AG04450 (cell line): ENCODE data around the gene CASKIN2. TPM values are rescaled to one million over a fixed set of nuclear protein-coding genes. Genes with fewer than 3 reads are reported as not detected.
"Not testable (repeated sequence)": the region's sequence is repeated elsewhere in the genome, so short reads cannot be mapped to it uniquely, and the experiment has no call there.

ENCODE experiments used
- CTCF ChIA-PET: fragments of 300-600, 350-600 bp; formaldehyde crosslinking; extraction: SDS; loops from one replicate; lab custom pipeline; 2022; ENCODE audit warnings: antibody characterized with exemption, inconsistent platforms; lab: Charles Lee
- POLR2A ChIA-PET: fragments of 350-600 bp; formaldehyde crosslinking; extraction: SDS; loops from one replicate; lab custom pipeline; 2021; ENCODE audit warnings: antibody characterized with exemption, inconsistent platforms; lab: Yijun Ruan, JAX
- DNase-seq: peaks from one replicate; pipeline ENCODE4 v3.0.0-alpha.2; 2011; ENCODE audit warnings: low read depth, low spot score
- H3K27ac ChIP-seq: one replicate; pipeline ENCODE4 v1.5.1; 2012; ENCODE audit warnings: low read depth, low read length, control low read depth
- H3K27me3 ChIP-seq: one replicate; pipeline ENCODE4 v1.6.0; 2012; ENCODE audit warnings: low read length; ENCODE audit not compliant: control insufficient read depth, insufficient read depth
- H3K4me3 ChIP-seq: 2 replicates; pipeline ENCODE4 v1.5.1; 2011; ENCODE audit warnings: mild to moderate bottlenecking, low read depth, low read length, control low read depth
- H3K9me3 ChIP-seq: 2 replicates; pipeline ENCODE4 v1.5.1; 2012; ENCODE audit warnings: low read length; ENCODE audit not compliant: control insufficient read depth, insufficient read depth
- CTCF ChIP-seq: IDR thresholded peaks from 2 replicates; pipeline ENCODE4 v1.5.1; 2011; ENCODE audit warnings: low read depth, low read length, control low read depth, inconsistent platforms
- polyA plus RNA-seq: library from polyadenylated mRNA; depleted of rRNA; stranded (reverse); fragments of >200 nt; gene quantifications from 2 replicates; pipeline ENCODE4 v1.2.3, GENCODE V29; 2011

The CASKIN2 gene
- polyA plus RNA-seq, 1 experiment, result 1.9 TPM

GRCh38 chr17:75524269-75524969, 9.1 kb upstream of the CASKIN2 start:
- H3K9me3 ChIP-seq, result no peaks in the 10 kb centered on the region; the same call in 1 of the 2 replicates
- ChIA-PET CTCF (interaction anchor here (0.6 kb wide), 1 partner anchor 146 kb away, joined by 5 read pairs; no protein-coding TSS in a partner anchor), POLR2A (interaction anchor here (1.0 kb wide), 1 partner anchor 8 kb away, joined by 4 read pairs; the partner anchor contains the start of gene TSEN54)
- H3K4me3 ChIP-seq, result no peak overlapping the region; the same call in 1 of the 2 replicates
- no peak for TF ChIP-seq CTCF
- H3K27me3 ChIP-seq, result peaks cover 16% of the 10 kb centered on the region
- H3K27ac ChIP-seq, result no peak overlapping the region
- no peak for DNase-seq

GRCh38 chr17:75523647-75524046, 8.3 kb upstream of the CASKIN2 start:
- ChIA-PET CTCF (no interaction called here), POLR2A (no interaction called here)
- Histone ChIP-seq H3K4me3 (no peak overlapping the region), H3K27me3 (peaks cover 13% of the 10 kb centered on the region), H3K27ac (no peak overlapping the region), H3K9me3 (no peaks in the 10 kb centered on the region; the same call in 1 of the 2 replicates)
- no peak for TF ChIP-seq CTCF
- no peak for DNase-seq

GRCh38 chr17:75521951-75522727, 6.8 kb upstream of the CASKIN2 start:
- CTCF ChIA-PET, result no interaction called here
- DNase-seq, result no peak
- H3K4me3 ChIP-seq, result no peak overlapping the region
- H3K27ac ChIP-seq, result no peak overlapping the region
- TF ChIP-seq CTCF, result no peak
- H3K9me3 ChIP-seq, result no peaks in the 10 kb centered on the region; the same call in 1 of the 2 replicates
- peaks cover 11% of the 10 kb centered on the region for H3K27me3 ChIP-seq
- POLR2A ChIA-PET, result no interaction called here

GRCh38 chr17:75521290-75521689, 6.0 kb upstream of the CASKIN2 start:
- Histone ChIP-seq H3K4me3 (no peak overlapping the region), H3K27ac (no peak overlapping the region), H3K27me3 (peaks cover 2% of the 10 kb centered on the region), H3K9me3 (no peaks in the 10 kb centered on the region; the same call in 1 of the 2 replicates)
- CTCF ChIA-PET, result no interaction called here
- no peak for TF ChIP-seq CTCF
- POLR2A ChIA-PET, result no interaction called here
- DNase-seq, result no peak

- CTCF ChIA-PET, result interaction anchor here (1.1 kb wide), 2 partner anchors 113 to 228 kb away, joined by 4 read pairs; partner anchors contain the start of gene SMIM5
- H3K4me3 ChIP-seq, POLR2A ChIA-PET, H3K27me3 ChIP-seq, H3K9me3 ChIP-seq, DNase-seq, H3K27ac ChIP-seq: not testable (repeated sequence)
Observed at GRCh38 chr17:75520413-75520812, 5.1 kb upstream of the CASKIN2 start.
